Measurements from ENCODE around the gene ZNF622. TPM values are rescaled to one million over a fixed set of nuclear protein-coding genes. Genes with fewer than 3 reads are reported as not detected.

ZNF622 gene, protein sequence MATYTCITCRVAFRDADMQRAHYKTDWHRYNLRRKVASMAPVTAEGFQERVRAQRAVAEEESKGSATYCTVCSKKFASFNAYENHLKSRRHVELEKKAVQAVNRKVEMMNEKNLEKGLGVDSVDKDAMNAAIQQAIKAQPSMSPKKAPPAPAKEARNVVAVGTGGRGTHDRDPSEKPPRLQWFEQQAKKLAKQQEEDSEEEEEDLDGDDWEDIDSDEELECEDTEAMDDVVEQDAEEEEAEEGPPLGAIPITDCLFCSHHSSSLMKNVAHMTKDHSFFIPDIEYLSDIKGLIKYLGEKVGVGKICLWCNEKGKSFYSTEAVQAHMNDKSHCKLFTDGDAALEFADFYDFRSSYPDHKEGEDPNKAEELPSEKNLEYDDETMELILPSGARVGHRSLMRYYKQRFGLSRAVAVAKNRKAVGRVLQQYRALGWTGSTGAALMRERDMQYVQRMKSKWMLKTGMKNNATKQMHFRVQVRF
- 27.5 and 30.6 TPM in 2 replicates for total RNA-seq

DNA sequence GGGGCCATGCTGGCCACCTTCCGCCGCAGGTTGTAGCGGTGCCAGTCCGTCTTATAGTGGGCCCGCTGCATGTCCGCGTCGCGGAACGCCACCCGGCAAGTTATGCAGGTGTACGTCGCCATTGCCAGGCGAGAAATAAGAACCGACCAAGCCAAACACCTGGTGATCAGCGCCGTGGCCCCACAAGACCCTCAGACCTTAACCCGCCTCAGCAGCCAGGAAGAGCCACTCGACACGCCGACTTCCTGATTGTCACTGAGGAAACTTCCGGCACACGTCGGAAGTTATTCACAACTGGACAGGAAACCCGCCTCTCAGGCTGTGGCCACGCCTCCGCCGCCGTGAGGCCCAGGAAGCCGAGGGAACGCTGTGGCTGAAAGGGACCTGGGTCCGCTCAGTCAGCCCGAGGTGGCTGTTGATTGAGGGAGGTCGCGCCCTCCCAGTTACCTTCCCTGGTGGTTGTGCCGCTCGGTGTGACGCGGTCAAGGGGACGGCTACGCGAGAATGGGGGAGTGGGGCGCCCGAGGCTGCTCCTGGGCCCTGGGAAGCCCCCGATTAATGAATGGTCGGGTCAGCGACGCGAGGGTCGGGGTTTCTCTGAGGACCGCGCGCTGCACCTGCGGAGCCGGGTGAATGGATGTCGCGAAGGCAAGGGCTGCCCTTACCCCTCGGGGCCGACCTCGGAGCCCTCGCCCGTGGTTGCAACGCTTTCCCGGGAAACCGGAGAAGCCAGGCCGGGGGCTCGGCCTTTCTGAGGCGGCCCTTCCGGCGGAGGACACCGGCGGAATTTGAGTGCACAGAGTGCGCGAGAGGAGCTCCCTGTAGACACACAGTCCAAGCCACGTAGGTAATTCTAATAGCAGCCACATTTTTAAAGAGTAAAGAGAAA, at the start of gene ZNF622:
ZNF622 (minus strand) TSS at position 257 of the 889 bp plus-strand sequence; CDS start at position 122, 135 bp downstream.

Other genes starting within 250 kb of the ZNF622 start
- 0.45 and 0.84 TPM in 2 replicates for gene RETREG1, start 151.2 kb upstream of the ZNF622 start, total RNA-seq

All from bronchus fibroblast of lung (primary cell).